Neural progenitor cell (in vitro differentiated cells): ENCODE measurements around the gene CTNNA3. TPM values are rescaled to one million over a fixed set of nuclear protein-coding genes. Genes with fewer than 3 reads are reported as not detected.

Source experiments
- DNase-seq: peaks from one replicate; pipeline ENCODE4 v3.0.0-alpha.2; 2016; ENCODE audit warnings: low spot score
- H2AFZ ChIP-seq: fragments of 200-600 bp; sonication (generic); replicated peaks from 2 replicates; pipeline ENCODE4 v1.6.1; 2016; ENCODE audit warnings: antibody characterized with exemption
- H3F3A ChIP-seq: fragments of 200-600 bp; sonication (generic); 2 replicates; pipeline ENCODE4 v1.6.1; 2016; ENCODE audit warnings: antibody characterized with exemption, low read depth
- H3K27ac ChIP-seq: fragments of 200-600 bp; sonication (generic); 2 replicates; pipeline ENCODE4 v1.5.1; 2016; ENCODE audit warnings: mild to moderate bottlenecking
- H3K27me3 ChIP-seq: fragments of 200-600 bp; sonication (generic); 2 replicates; pipeline ENCODE4 v1.6.1; 2016; ENCODE audit warnings: mild to moderate bottlenecking, moderate library complexity
- H3K36me3 ChIP-seq: fragments of 200-600 bp; sonication (generic); 2 replicates; pipeline ENCODE4 v1.5.1; 2016
- H3K4me1 ChIP-seq: fragments of 200-600 bp; sonication (generic); 2 replicates; pipeline ENCODE4 v1.6.1; 2016; ENCODE audit warnings: mixed run types
- H3K4me2 ChIP-seq: fragments of 200-600 bp; sonication (generic); 2 replicates; pipeline ENCODE4 v1.6.1; 2016
- H3K4me3 ChIP-seq: fragments of 200-600 bp; sonication (generic); 2 replicates; pipeline ENCODE4 v1.5.1; 2016
- H3K79me2 ChIP-seq: fragments of 200-600 bp; sonication (generic); 2 replicates; pipeline ENCODE4 v1.6.1; 2016; ENCODE audit warnings: low read depth
- H3K9ac ChIP-seq: fragments of 200-600 bp; sonication (generic); 2 replicates; pipeline ENCODE4 v1.6.1; 2016
- H3K9me3 ChIP-seq: fragments of 200-600 bp; sonication (generic); 2 replicates; pipeline ENCODE4 v1.5.1; 2016; ENCODE audit warnings: low read depth
- H4K20me1 ChIP-seq: fragments of 200-600 bp; sonication (generic); 2 replicates; pipeline ENCODE4 v1.6.1; 2016; ENCODE audit warnings: low read depth
- H3K27ac Mint-ChIP-seq: 3 replicates; pipeline ENCODE4 v1.8.0; 2021; ENCODE audit warnings: mixed read lengths
- H3K27me3 Mint-ChIP-seq: 2 replicates; pipeline ENCODE4 v1.8.0; 2022; ENCODE audit warnings: low read depth, mild to moderate bottlenecking, inconsistent platforms, moderate library complexity, mixed read lengths; ENCODE audit not compliant: insufficient read depth
- H3K36me3 Mint-ChIP-seq: 3 replicates; pipeline ENCODE4 v1.8.0; 2021; ENCODE audit warnings: mixed read lengths
- H3K4me1 Mint-ChIP-seq: 3 replicates; pipeline ENCODE4 v1.8.0; 2021; ENCODE audit warnings: mixed read lengths
- H3K4me3 Mint-ChIP-seq: 3 replicates; pipeline ENCODE4 v1.8.0; 2021; ENCODE audit warnings: mild to moderate bottlenecking, moderate library complexity, mixed read lengths
- H3K9me3 Mint-ChIP-seq: 3 replicates; pipeline ENCODE4 v1.8.0; 2020; ENCODE audit warnings: mixed read lengths
- EZH2 ChIP-seq: fragments of 200-600 bp; sonication (generic); IDR thresholded peaks from 2 replicates; pipeline ENCODE4 v1.6.1; 2017; ENCODE audit warnings: antibody characterized with exemption, mild to moderate bottlenecking, moderate library complexity
- EZH2phosphoT487 ChIP-seq: fragments of 200-600 bp; sonication (generic); IDR thresholded peaks from 2 replicates; pipeline ENCODE4 v1.6.1; 2017; ENCODE audit warnings: antibody characterized with exemption
- total RNA-seq: library from RNA; depleted of rRNA; stranded (reverse); fragments of >200 nt; gene quantifications from 2 replicates; pipeline ENCODE4 v1.2.3, GENCODE V29; 2015; ENCODE audit warnings: low replicate concordance
- TF ChIP-seq, protein P1 (sequence below): fragments of 200-600 bp; sonication (generic); IDR thresholded peaks from 2 replicates; pipeline ENCODE4 v1.5.1; 2017; ENCODE audit warnings: antibody characterized with exemption, mild to moderate bottlenecking

The CTNNA3 gene
- total RNA-seq, result 11.3 and 12.9 TPM in 2 replicates

DNA sequence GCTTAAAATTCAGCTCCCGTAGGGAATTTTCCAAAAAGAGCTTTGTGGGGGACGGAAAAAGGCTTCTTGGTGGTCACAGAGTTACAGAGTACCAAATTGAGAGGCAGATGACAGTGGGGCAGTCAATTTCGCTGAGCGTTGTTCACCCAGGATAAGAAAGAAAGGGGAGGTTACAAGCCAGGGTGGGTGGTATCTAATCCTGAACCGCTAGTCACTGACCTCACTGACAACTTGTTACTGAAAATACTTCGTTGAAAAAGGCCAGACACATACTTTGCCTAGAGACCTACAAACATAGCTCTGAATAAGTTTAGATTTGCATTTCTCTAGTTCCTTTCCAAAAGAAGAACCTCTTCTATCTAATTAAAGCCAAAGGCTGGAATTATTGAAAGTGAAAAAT lies at the start of gene CTNNA3:
Gene CTNNA3 (minus strand): TSS at position 167 of the 400 bp plus-strand sequence.
- DNase-seq, result peak; percentile 37
- Mint-ChIP-seq H3K4me1 (peaks cover 10% of the 10 kb centered on the region), H3K9me3 (peaks cover 7% of the 10 kb centered on the region), H3K27me3 (peaks cover 2% of the 10 kb centered on the region), H3K4me3 (no peak within 1 kb of the TSS), H3K27ac (no peak within 1 kb of the TSS), H3K36me3 (peaks cover 2% of the 10 kb centered on the region)
- H3K4me3 ChIP-seq, result no peak within 1 kb of the TSS
- no peaks in the 10 kb centered on the region for H3K36me3 ChIP-seq
- H3K9me3 ChIP-seq, result no peaks in the 10 kb centered on the region
- H3K4me1 ChIP-seq, result peaks cover 7% of the 10 kb centered on the region
- no peak within 1 kb of the TSS for H3K4me2 ChIP-seq
- no peak within 1 kb of the TSS for H3K27ac ChIP-seq
- no peak within 1 kb of the TSS for H2AFZ ChIP-seq
- TF ChIP-seq EZH2phosphoT487 (no peak), EZH2 (no peak)
- TF ChIP-seq, protein P1, sequence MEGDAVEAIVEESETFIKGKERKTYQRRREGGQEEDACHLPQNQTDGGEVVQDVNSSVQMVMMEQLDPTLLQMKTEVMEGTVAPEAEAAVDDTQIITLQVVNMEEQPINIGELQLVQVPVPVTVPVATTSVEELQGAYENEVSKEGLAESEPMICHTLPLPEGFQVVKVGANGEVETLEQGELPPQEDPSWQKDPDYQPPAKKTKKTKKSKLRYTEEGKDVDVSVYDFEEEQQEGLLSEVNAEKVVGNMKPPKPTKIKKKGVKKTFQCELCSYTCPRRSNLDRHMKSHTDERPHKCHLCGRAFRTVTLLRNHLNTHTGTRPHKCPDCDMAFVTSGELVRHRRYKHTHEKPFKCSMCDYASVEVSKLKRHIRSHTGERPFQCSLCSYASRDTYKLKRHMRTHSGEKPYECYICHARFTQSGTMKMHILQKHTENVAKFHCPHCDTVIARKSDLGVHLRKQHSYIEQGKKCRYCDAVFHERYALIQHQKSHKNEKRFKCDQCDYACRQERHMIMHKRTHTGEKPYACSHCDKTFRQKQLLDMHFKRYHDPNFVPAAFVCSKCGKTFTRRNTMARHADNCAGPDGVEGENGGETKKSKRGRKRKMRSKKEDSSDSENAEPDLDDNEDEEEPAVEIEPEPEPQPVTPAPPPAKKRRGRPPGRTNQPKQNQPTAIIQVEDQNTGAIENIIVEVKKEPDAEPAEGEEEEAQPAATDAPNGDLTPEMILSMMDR, result no peak
- H3K27me3 ChIP-seq, result no peaks in the 10 kb centered on the region
- no peaks in the 10 kb centered on the region for H3K79me2 ChIP-seq
- H4K20me1 ChIP-seq, result no peaks in the 10 kb centered on the region
- no peak within 1 kb of the TSS for H3K9ac ChIP-seq
- H3F3A ChIP-seq, result no peaks in the 10 kb centered on the region

DNA sequence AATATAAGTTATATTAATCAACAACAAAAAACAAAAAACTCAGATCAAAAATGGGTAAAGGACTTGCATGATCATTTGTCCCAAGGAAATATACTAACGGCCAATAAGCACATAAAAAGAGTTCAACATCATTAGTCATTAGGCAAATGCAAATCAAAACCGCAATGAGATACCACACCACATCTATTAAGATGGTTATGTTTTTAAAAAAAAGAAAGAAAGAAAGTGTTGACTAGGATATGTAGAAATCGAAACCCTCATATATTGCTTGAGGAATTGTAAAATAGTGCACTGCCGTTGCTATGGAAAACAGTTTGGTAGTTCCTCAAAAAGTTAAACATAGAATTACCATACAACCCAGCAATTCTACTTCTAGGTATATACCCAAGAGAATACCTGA lies 39.4 kb upstream of the CTNNA3 start:
- Mint-ChIP-seq H3K9me3 (peaks cover 7% of the 10 kb centered on the region), H3K4me1 (no peaks in the 10 kb centered on the region), H3K4me3 (no peak overlapping the region), H3K27me3 (no peaks in the 10 kb centered on the region), H3K36me3 (no peaks in the 10 kb centered on the region), H3K27ac (no peak overlapping the region)
- no peaks in the 10 kb centered on the region for H3K36me3 ChIP-seq
- no peaks in the 10 kb centered on the region for H3F3A ChIP-seq
- no peaks in the 10 kb centered on the region for H3K9me3 ChIP-seq
- no peak for DNase-seq
- TF ChIP-seq EZH2, result no peak
- TF ChIP-seq, protein P1, result no peak
- TF ChIP-seq EZH2phosphoT487, result no peak
- no peak overlapping the region for H3K4me2 ChIP-seq
- no peak overlapping the region for H3K4me3 ChIP-seq
- H3K4me1 ChIP-seq, result no peaks in the 10 kb centered on the region
- no peaks in the 10 kb centered on the region for H3K27me3 ChIP-seq
- no peak overlapping the region for H2AFZ ChIP-seq
- H3K9ac ChIP-seq, result no peak overlapping the region
- H4K20me1 ChIP-seq, result no peaks in the 10 kb centered on the region
- no peaks in the 10 kb centered on the region for H3K79me2 ChIP-seq
- no peak overlapping the region for H3K27ac ChIP-seq

DNA sequence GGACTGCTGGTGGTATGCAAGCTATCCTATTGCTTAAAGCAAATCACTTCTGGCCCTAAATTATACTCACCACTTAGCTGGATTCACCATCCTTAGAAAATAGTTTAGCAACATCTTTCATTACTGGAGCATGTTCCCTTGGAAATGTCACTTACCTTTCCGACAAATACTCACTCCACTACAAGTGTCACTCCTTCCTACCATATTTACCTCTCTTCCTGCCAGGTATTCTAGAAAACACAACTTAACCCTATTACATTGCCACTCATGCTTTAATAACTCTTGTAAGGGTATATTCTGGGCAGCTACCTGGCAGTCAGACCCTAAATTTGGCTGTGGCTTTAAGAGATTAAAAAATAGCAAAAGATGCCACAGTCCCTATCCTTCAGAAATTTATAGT lies 37.5 kb upstream of the CTNNA3 start:
- H3F3A ChIP-seq, result peaks cover 6% of the 10 kb centered on the region
- H3K79me2 ChIP-seq, result no peaks in the 10 kb centered on the region
- H3K9ac ChIP-seq, result no peak overlapping the region
- no peaks in the 10 kb centered on the region for H3K36me3 ChIP-seq
- no peaks in the 10 kb centered on the region for H3K4me1 ChIP-seq
- TF ChIP-seq, protein P1, result no peak
- H4K20me1 ChIP-seq, result no peaks in the 10 kb centered on the region
- no peak for DNase-seq
- H3K27ac ChIP-seq, result no peak overlapping the region
- H3K27me3 ChIP-seq, result no peaks in the 10 kb centered on the region
- H3K27me3 Mint-ChIP-seq, result no peaks in the 10 kb centered on the region
- H3K36me3 Mint-ChIP-seq, result no peaks in the 10 kb centered on the region
- no peak overlapping the region for H3K4me3 ChIP-seq
- no peak overlapping the region for H3K4me2 ChIP-seq
- no peaks in the 10 kb centered on the region for H3K9me3 ChIP-seq
- H3K4me1 Mint-ChIP-seq, result no peaks in the 10 kb centered on the region
- peaks cover 5% of the 10 kb centered on the region for H3K9me3 Mint-ChIP-seq
- H3K27ac Mint-ChIP-seq, result no peak overlapping the region
- H3K4me3 Mint-ChIP-seq, result no peak overlapping the region
- H2AFZ ChIP-seq, result no peak overlapping the region
